H7 (cell line): ENCODE data around the gene TMEM209. TPM values are rescaled to one million over a fixed set of nuclear protein-coding genes. Genes with fewer than 3 reads are reported as not detected.

Source experiments
- DNase-seq: peaks from one replicate; pipeline ENCODE4 v3.0.0; 2012
- H3K27me3 ChIP-seq: 2 replicates; pipeline ENCODE4 v1.6.0; 2011; ENCODE audit warnings: mild to moderate bottlenecking, low read length; ENCODE audit not compliant: control insufficient read depth, insufficient read depth
- H3K36me3 ChIP-seq: replicated peaks from 2 replicates; pipeline ENCODE4 v1.5.1; 2011; ENCODE audit warnings: low read length; ENCODE audit not compliant: control insufficient read depth, insufficient read depth
- H3K4me3 ChIP-seq: 2 replicates; pipeline ENCODE4 v1.5.1; 2011; ENCODE audit warnings: low read depth, mild to moderate bottlenecking, control low read depth, low read length, moderate library complexity; ENCODE audit not compliant: insufficient read depth
- total RNA-seq: library from RNA; depleted of rRNA; stranded (reverse); fragments of >200 nt; shearing (Covaris generic); gene quantifications from 2 replicates; pipeline ENCODE4 v1.2.3, GENCODE V29; 2014

Gene TMEM209
- total RNA-seq, 1 experiment from 2014 or later: 25.1 TPM

DNA sequence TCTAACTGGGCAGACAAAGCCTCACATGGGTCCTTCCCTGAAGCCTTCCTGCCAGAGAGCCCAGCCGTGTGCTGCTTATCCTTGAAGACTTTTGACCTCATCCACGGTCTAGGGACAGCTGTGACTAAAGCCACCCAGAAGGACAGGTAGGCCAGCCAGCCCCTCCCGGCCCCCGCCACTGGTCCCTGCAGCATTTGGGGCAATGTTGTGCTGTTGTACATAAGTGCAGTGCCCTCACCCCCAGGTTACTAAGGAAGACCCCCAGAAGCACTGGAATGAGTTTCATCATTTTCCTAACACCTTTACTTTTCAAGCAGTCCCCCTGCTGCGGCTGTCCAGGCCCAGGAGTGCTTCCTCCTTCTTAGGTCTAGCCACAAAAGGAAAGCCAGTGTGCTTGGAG is 43.0 kb downstream of the TMEM209 start:
- Histone ChIP-seq H3K27me3 (no peaks in the 10 kb centered on the region), H3K4me3 (no peak overlapping the region), H3K36me3 (peaks cover 3% of the 10 kb centered on the region)
- no peak for DNase-seq

DNA sequence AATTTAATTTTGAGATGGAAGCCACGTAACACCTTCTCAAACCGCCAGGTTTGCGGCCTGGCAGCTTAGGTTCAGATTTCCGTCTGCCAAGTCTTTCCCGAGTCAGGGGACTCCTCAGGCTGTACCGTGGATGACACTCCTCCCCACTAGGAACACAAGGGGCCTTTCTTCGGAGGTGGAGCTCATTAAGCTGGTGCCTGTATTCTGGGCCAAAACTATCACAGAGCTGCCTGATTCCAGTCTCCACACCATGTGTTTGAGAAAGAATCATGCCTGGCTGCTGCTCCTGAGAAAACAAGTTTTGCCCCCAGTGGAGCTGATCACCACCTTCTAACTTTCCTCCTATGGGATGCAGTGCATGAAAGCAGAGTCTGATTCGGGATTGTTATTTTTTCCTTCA is 44.8 kb downstream of the TMEM209 start:
- DNase-seq: no peak
- H3K4me3 ChIP-seq: no peak overlapping the region

DNA sequence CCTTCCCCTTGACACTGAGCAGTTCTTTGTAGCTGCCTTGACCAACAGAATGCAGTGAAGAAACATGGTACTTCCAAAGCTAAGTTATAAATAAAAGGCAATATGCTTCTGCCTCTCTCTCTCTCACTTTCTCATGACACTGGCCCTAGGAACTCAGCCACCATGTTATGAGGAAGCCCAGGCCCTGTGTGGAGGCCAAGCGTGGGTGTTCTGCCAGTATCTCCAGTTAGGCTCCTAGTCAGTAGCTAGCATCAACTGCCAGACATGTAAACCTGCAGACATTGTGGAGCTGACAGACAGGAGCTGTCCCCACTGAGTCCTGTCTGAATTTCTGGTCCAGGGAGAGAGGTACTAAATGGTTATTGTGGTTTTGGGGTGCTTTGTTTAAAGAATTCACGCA is 45.2 kb downstream of the TMEM209 start:
- Histone ChIP-seq H3K4me3 (no peak overlapping the region), H3K36me3 (0 out of 2 replicates have a peak, but pooled peaks cover 1% of the 10 kb centered on the region), H3K27me3 (no peaks in the 10 kb centered on the region)
- DNase-seq: no peak

More for the DNA sequence above, 44.8 kb downstream of the TMEM209 start:
- 0 out of 2 replicates have a peak, but pooled peaks cover 1% of the 10 kb centered on the region for H3K36me3 ChIP-seq
- no peaks in the 10 kb centered on the region for H3K27me3 ChIP-seq

DNA sequence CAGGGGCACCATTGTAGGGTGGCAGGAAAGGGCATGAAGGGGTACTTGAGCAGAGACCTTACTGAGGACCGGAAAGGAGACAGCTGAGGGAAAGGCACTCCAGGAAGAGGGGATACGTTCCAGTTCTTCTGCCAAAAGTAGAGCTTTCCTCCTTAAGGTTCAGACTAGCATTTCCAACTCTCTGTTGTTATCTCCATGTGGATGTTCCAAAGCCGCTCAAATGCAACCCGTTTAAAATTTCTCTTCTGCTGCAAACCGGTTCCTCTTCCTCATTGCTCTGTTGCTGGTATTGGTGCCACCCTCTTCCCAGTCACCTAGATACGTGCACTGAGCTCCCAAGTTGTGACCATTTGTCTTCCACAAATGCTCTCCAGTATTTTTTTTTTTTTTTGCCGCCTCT is 47.5 kb downstream of the TMEM209 start:
- Histone ChIP-seq H3K4me3 (no peak overlapping the region), H3K36me3 (no peaks in the 10 kb centered on the region), H3K27me3 (no peaks in the 10 kb centered on the region)
- DNase-seq: no peak

DNA sequence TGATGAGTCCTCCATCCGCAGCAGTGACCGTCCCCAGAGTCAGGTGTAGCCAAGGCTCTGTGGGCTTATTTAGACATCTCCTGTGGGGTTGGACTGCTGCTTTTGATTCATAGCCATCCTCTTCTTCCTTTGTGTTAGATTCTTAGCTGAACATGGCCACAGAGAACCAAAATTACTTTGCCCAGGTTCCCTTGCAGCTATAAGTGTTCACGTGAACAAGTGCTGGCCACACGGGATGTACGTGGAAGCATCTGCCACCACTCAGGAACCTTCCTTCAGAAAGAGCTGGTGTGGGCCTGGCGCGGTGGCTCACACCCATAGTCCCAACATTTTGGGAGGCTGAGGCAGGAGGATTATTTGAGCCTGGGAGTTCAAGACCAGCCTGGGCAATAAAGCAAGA is 49.1 kb downstream of the TMEM209 start:
- H3K36me3 ChIP-seq: no peaks in the 10 kb centered on the region
- H3K27me3 ChIP-seq: no peaks in the 10 kb centered on the region
- DNase-seq: no peak
- no peak overlapping the region for H3K4me3 ChIP-seq

DNA sequence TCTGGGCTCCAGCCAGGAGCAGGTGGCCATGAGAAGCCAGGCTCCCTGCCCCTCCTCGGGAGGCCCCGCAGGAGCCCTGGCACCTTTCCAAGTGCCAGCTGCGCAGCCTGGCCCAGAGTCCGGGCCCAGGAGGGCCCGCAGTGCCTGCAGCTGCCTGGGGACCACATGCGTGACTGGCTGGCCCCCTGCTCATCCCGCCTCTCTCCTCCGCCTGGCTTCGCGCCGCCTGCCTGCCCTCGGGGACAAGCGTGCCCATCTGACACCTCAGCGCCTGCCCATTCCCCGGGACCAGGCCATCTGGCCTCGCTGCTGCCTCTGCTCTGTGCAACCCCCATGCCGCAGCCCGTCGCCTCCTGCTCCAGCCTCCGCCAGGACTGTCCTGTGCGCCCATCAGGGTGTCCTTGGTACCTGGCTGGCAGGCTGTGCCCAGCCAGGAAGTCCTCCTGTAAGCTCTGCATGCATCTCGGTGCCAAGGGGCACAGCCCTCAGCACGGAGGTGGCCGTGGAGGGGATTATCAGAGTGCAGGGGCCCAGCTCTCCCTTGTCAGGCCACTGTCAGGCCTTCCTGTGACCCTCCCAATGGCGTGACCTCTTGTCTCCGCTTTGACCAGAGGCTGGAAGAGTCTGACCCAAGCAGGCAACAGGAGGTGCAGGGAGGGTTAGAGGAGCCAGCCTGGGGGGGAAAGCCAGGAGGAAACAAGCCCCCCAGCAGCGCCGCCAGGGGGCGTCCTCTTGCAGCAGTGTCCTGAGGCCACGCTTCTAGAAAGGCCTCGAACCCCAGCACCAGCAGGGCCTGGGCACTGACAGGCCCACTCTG is 50.5 kb downstream of the TMEM209 start:
- DNase-seq: peak; percentile 89

DNA sequence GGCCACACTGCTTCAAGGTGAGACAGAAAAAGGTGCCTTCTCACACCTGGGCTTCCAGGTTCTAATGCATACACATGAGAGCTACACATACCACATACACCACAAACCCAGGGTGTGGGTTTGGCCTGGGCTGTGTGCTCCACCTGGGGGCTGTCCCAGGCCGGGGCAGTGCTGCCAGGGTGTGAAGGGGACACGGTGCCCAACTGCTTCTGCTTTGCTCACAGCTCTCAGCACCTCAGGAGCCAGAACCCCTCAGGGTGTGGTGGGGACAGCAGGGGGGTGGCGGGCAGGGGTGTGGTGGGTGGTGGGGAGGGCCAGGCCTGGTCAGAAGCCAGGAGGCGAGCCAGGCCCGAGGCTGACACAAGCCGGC is 51.1 kb downstream of the TMEM209 start:
- peak; percentile 56 for DNase-seq
- Histone ChIP-seq H3K4me3 (no peak overlapping the region), H3K36me3 (no peaks in the 10 kb centered on the region), H3K27me3 (no peaks in the 10 kb centered on the region)

More for the DNA sequence above, 50.5 kb downstream of the TMEM209 start:
- H3K36me3 ChIP-seq: no peaks in the 10 kb centered on the region
- no peak overlapping the region for H3K4me3 ChIP-seq
- no peaks in the 10 kb centered on the region for H3K27me3 ChIP-seq

DNA sequence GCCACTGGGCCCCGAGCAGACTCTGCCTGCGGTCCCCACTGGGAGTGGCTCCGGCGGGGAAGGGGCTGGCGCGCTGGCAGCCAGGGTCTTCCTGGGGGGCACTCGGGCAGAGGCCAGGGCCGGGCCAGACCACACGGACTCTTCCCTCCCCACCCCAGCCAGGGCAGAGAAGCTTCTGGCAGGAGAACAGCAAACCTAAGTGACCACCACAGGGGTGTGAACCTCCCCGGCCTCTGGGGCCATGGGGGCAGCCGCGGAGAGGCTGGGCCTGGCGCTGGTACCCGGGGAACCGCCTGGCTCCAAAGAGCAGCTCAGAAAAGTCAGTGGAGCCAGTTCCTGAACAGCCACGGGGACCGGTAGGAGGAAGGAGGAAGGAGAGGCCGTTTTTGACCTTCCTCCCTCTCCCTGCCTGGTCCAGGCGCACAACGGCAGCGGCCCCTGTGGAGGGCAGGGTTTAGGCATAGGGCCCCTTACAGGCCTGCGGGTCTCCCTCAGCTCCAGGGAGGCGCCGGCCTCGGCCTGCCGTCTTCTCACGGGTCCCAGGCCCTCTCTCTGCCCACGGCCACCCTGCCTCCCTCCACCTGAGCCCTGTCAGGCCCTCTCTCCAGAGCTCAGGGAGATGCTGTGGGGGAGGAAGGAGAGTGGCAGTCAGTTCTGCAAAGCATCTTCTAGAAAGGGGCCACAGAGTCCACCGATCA is 51.8 kb downstream of the TMEM209 start:
- Histone ChIP-seq H3K27me3 (no peaks in the 10 kb centered on the region), H3K36me3 (no peaks in the 10 kb centered on the region), H3K4me3 (no peak overlapping the region)
- DNase-seq: peak; percentile 57

DNA sequence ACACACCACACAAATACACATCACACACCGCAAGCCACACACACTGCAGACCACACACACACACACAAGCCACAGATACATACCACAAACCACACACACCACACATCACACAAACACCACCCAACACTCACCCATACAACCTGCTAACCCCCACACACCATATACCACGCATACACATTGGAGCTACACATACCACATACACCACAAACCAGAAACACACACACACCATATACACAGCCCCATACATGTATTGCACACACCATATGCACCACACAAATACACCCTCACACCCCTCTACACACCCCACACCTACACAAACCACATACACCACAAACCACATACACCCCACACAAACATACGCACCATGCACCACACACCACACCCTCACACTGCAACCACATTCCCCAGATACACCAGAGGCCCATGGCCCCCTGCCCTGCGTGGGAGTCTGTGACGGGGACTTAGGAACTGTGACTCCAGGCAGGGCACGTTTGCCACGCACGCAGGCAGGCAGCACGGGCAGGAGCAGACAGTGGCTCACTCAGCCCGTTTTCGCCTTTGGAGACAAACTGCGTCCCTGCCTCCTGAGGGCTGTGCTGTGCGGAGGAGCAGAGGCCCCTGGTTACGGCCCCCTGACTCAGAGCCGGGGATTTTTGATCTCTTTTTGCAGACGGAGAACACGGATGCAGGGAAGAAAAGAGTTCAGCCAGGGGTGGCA is 52.6 kb downstream of the TMEM209 start:
- Histone ChIP-seq H3K4me3 (no peak overlapping the region), H3K27me3 (no peaks in the 10 kb centered on the region), H3K36me3 (no peaks in the 10 kb centered on the region)
- peak; percentile 51 for DNase-seq

DNA sequence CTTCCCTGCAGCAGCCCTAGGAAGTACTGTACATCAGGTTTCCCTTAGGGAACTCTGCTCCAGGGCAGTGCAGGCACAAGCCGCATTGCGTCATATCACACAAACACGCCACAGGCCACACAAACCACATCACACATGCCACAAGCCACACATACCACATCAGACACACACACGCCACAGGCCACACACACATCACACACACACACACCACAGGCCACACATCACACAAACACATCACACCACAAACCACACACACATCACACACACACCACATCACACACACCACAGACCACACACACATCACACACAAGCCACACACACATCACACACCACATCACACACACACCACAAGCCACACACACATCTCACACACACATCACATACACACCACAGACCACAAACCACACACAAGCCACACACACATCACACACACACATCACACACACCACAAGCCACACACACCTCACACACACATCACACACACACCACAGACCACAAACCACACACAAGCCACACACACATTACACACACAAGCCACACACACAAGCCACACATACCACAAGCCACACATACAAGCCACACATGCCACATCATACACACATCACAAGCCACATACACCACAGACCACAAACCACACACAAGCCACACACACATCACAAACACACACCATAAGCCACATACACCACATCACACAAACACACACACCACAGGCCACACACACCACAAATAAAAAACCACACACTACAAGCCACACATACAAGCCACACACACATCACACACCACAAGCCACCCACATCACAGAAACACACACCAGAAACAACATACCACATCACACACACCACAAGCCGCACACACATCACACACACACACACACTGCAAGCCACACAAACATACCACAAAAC is 53.4 kb downstream of the TMEM209 start:
- no peak for DNase-seq
- H3K36me3 ChIP-seq: no peaks in the 10 kb centered on the region
- H3K27me3 ChIP-seq: no peaks in the 10 kb centered on the region
- H3K4me3 ChIP-seq: no peak overlapping the region

DNA sequence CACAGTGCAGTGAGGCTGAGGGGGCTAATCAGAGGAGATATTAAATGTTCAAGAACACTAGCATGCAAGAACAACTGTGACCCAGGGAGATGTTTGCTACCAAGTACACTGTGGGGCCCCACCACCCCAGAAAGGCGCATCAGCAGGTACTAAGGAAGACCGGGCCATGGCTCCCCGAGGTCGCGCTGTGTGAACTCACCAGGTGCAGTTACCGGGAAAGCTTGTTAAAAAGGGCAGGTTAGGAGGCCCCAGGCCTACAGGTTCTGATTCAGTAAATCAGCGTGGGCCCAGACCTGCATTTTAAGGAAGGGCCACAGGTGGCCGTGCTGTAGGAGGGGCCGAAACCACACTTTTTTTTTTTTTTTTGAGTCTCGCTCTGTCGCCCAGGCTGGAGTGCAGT is 54.6 kb downstream of the TMEM209 start:
- no peaks in the 10 kb centered on the region for H3K36me3 ChIP-seq
- no peak overlapping the region for H3K4me3 ChIP-seq
- H3K27me3 ChIP-seq: no peaks in the 10 kb centered on the region
- DNase-seq: peak; percentile 73

DNA sequence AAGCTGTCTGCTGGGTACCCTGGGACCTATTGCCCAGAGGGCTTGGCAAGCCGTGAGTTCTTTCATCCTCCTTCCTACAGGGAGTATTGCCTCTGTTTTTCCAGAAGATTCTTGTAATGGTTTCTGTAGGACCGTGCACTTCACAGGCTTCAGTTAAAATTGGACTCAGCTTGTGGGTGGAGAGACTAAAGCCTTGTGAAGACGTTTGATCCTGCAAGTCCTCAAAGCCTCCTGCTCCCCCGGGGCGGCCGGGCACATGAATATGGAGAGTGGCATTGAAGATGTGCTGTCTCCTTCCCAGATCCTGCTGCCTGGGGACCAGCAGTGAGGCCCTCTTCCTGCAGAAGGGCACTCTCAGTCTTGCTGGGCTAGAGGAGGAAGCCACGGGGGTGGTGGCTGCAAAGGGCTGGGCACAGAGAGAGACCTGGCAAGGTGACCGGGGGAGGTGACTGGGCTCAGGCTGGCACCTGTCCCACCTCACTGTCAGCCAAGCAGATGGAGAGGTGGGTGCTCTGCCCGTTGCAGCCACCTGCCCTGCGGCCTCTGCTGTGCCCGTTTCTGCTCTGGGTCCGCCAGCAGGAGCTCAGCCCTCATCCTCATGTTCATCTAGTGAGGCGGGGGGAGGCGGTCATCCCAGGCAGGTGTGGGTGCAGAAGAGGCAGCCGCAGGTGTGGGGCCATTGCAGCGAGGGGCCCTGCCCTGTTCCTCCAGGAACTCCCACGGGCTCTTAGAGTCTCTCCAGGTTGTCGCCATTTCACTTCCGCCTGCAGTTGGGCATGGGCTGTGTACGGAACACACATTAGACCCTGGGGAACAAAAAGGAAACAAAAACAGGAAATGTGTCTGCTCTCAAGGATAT is 55.7 kb downstream of the TMEM209 start:
- Histone ChIP-seq H3K4me3 (no peak overlapping the region), H3K36me3 (no peaks in the 10 kb centered on the region), H3K27me3 (no peaks in the 10 kb centered on the region)
- peak; percentile 40 for DNase-seq

DNA sequence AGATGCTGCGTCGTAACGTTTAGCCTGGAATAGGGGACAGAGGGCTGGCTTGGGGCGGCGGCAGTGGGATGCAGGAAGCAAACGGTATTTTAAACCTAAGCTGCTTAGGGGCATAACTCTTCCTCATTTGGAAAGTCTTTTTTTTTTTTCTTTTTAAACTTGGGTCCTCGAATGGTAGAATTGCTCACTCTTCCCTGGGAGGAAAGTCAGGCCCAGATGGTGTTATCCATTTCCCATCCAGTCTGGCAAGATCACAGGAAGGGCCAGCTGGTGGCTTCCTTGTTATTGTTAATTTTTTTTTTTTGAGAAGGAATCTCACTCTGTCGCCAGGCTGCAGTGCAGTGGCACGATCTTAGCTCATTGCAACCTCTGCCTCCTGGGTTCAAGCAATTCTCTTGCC is 56.6 kb downstream of the TMEM209 start:
- no peak for DNase-seq
- no peak overlapping the region for H3K4me3 ChIP-seq

More for the DNA sequence above, 56.6 kb downstream of the TMEM209 start:
- no peaks in the 10 kb centered on the region for H3K27me3 ChIP-seq
- H3K36me3 ChIP-seq: no peaks in the 10 kb centered on the region
